IMR-90 (cell line): ENCODE measurements around the gene POR. TPM values are rescaled to one million over a fixed set of nuclear protein-coding genes. Genes with fewer than 3 reads are reported as not detected.

Experiments
- ATAC-seq: fragments of 200-7000 bp; cut with Tn5 transposase; 2 replicates; pipeline ENCODE4 v1.9.1; 2020; ENCODE audit warnings: low read depth, mild to moderate bottlenecking, moderate library complexity
- BruUV-seq: library from RNA; stranded (reverse); fragments of 400-500 nt; replicated peaks from 2 replicates; lab custom pipeline; 2021; lab: Mats Ljungman, UMichigan
- CTCF ChIA-PET: fragments of 300-600 bp; formaldehyde crosslinking; extraction: SDS; loops from one replicate; lab custom pipeline; 2021; ENCODE audit warnings: antibody characterized with exemption; lab: Yijun Ruan, JAX
- POLR2A ChIA-PET: fragments of 300-600 bp; sonication (Branson Sonifier 250); formaldehyde crosslinking; loops from one replicate; lab custom pipeline; 2022; ENCODE audit warnings: antibody characterized with exemption; ENCODE audit not compliant: unreplicated experiment; lab: Charles Lee
- DNase-seq: peaks from one replicate; pipeline ENCODE4 v3.0.0; 2013
- H2AFZ ChIP-seq: replicated peaks from 2 replicates; pipeline ENCODE3; 2013; ENCODE audit warnings: low read length, mild to moderate bottlenecking; ENCODE audit not compliant: poor library complexity
- H2AK5ac ChIP-seq: 2 replicates; pipeline ENCODE4 v1.6.1; 2013; ENCODE audit warnings: low read depth, low read length, inconsistent platforms
- H2AK9ac ChIP-seq: replicated peaks from 2 replicates; pipeline ENCODE3; 2013; ENCODE audit warnings: mild to moderate bottlenecking, low read depth, low read length, moderate library complexity; ENCODE audit not compliant: poor library complexity
- H2BK120ac ChIP-seq: 2 replicates; pipeline ENCODE4 v1.6.1; 2013; ENCODE audit warnings: low read depth, low read length, inconsistent platforms
- H2BK15ac ChIP-seq: 3 replicates; pipeline ENCODE4 v1.6.1; 2013; ENCODE audit warnings: low read depth, low read length, inconsistent platforms
- H2BK20ac ChIP-seq: 2 replicates; pipeline ENCODE4 v1.6.1; 2013; ENCODE audit warnings: low read depth, mild to moderate bottlenecking, inconsistent platforms, low read length, moderate library complexity
- H2BK5ac ChIP-seq: 2 replicates; pipeline ENCODE4 v1.6.1; 2013; ENCODE audit warnings: mild to moderate bottlenecking, low read depth, low read length, inconsistent platforms; ENCODE audit not compliant: poor library complexity, severe bottlenecking
- H3K14ac ChIP-seq: replicated peaks from 2 replicates; pipeline ENCODE4 v1.6.1; 2013; ENCODE audit warnings: low read depth, low read length, inconsistent platforms
- H3K18ac ChIP-seq: 2 replicates; pipeline ENCODE4 v1.6.1; 2013; ENCODE audit warnings: low read depth, low read length, control low read depth
- H3K23ac ChIP-seq: 2 replicates; pipeline ENCODE4 v1.6.1; 2013; ENCODE audit warnings: low read depth, low read length, inconsistent platforms
- H3K27ac ChIP-seq: 2 replicates; pipeline ENCODE4 v1.5.1; 2013; ENCODE audit warnings: mild to moderate bottlenecking, control low read depth, low read length; ENCODE audit not compliant: insufficient read depth
- H3K27me3 ChIP-seq: 2 replicates; pipeline ENCODE4 v1.6.1; 2013; ENCODE audit warnings: low read length; ENCODE audit not compliant: control insufficient read depth, insufficient read depth
- H3K36me3 ChIP-seq: 2 replicates; pipeline ENCODE4 v1.6.1; 2013; ENCODE audit warnings: low read length, mixed read lengths; ENCODE audit not compliant: control insufficient read depth, insufficient read depth
- H3K4ac ChIP-seq: 2 replicates; pipeline ENCODE4 v1.6.1; 2013; ENCODE audit warnings: low read depth, low read length, inconsistent platforms
- H3K4me1 ChIP-seq: 2 replicates; pipeline ENCODE4 v1.6.1; 2013; ENCODE audit warnings: low read length, mixed read lengths; ENCODE audit not compliant: control insufficient read depth, insufficient read depth
- H3K4me2 ChIP-seq: 2 replicates; pipeline ENCODE4 v1.6.1; 2013; ENCODE audit warnings: low read depth, mild to moderate bottlenecking, control low read depth, low read length, moderate library complexity
- H3K4me3 ChIP-seq: 2 replicates; pipeline ENCODE4 v1.5.1; 2013; ENCODE audit warnings: low read depth, mild to moderate bottlenecking, control low read depth, low read length, moderate library complexity; ENCODE audit not compliant: insufficient read depth
- H3K56ac ChIP-seq: 2 replicates; pipeline ENCODE4 v1.6.1; 2013; ENCODE audit warnings: low read length, inconsistent platforms; ENCODE audit not compliant: insufficient read depth; ENCODE audit errors: extremely low read depth
- H3K79me1 ChIP-seq, 2 experiments: 2 replicates each; pipeline ENCODE4 v1.6.1; 2013; ENCODE audit warnings: low read length in 2 of 2, inconsistent platforms in 1 of 2, low read depth in 1 of 2
- H3K9ac ChIP-seq: 2 replicates; pipeline ENCODE4 v1.6.1; 2013; ENCODE audit warnings: low read depth, low read length, control low read depth
- H3K9me1 ChIP-seq: 2 replicates; pipeline ENCODE4 v1.6.1; 2013; ENCODE audit warnings: low read length, inconsistent platforms; ENCODE audit not compliant: insufficient read depth
- H3K9me3 ChIP-seq: 2 replicates; pipeline ENCODE4 v1.6.1; 2013; ENCODE audit warnings: low read length; ENCODE audit not compliant: control insufficient read depth, insufficient read depth
- H4K20me1 ChIP-seq: 2 replicates; pipeline ENCODE4 v1.6.1; 2013; ENCODE audit warnings: low read length, inconsistent platforms; ENCODE audit not compliant: insufficient read depth
- H4K5ac ChIP-seq: 2 replicates; pipeline ENCODE4 v1.6.1; 2013; ENCODE audit warnings: mild to moderate bottlenecking, low read depth, low read length, control low read depth
- H4K8ac ChIP-seq, 2 experiments: 2 replicates each; pipeline ENCODE4 v1.6.1; 2013; ENCODE audit warnings: low read depth in 2 of 2, low read length in 2 of 2, control low read depth in 1 of 2, inconsistent platforms in 1 of 2
- H4K91ac ChIP-seq: 2 replicates; pipeline ENCODE4 v1.6.1; 2013; ENCODE audit warnings: low read depth, low read length, inconsistent platforms; ENCODE audit not compliant: insufficient read depth
- BHLHE40 ChIP-seq: fragments of 150-350 bp; IDR thresholded peaks from 2 replicates; pipeline ENCODE4 v1.6.1; 2016; ENCODE audit warnings: mild to moderate bottlenecking, low read depth, low read length
- MAFK ChIP-seq: IDR thresholded peaks from 2 replicates; pipeline ENCODE4 v1.6.1; 2012; ENCODE audit warnings: low read depth, low read length, improper control_type of control experiment
- NFE2L2 ChIP-seq: fragments of 150-350 bp; IDR thresholded peaks from 2 replicates; pipeline ENCODE4 v1.6.1; 2016; ENCODE audit warnings: low read depth, mild to moderate bottlenecking, low read length
- SMC3 ChIP-seq: fragments of 150-350 bp; IDR thresholded peaks from 2 replicates; pipeline ENCODE4 v1.6.1; 2016; ENCODE audit warnings: low read depth, mild to moderate bottlenecking, antibody characterized with exemption, low read length, moderate library complexity
- USF2 ChIP-seq: fragments of 150-350 bp; IDR thresholded peaks from 2 replicates; pipeline ENCODE4 v1.6.1; 2017; ENCODE audit warnings: mild to moderate bottlenecking, antibody characterized with exemption, low read length, low read depth
- WGBS, 2 experiments: methylation state at CpG; one replicate each; pipeline versions ENCODE4 v1.1.5 to v1.1.7; 2013; ENCODE audit warnings: missing lambda C conversion rate in 2 of 2; ENCODE audit not compliant: insufficient read length in 1 of 2; ENCODE audit errors: extremely low coverage in 2 of 2; 5-methylcytosine and 5-hydroxymethylcytosine counted together
- dilution Hi-C: fragments of 300-500 bp; cut with HindIII; formaldehyde crosslinking; loops from one replicate; pipeline ENCODE4 v1.14.3; 2018; ENCODE audit warnings: low sequenced_read_pairs; ENCODE audit not compliant: unreplicated experiment
- in situ Hi-C: fragments of 300-500 bp; cut with MboI; formaldehyde crosslinking; loops from 3 replicates; pipeline ENCODE4 v1.14.3; 2019; ENCODE audit warnings: low sequenced_read_pairs, inconsistent platforms, mixed read lengths
- intact Hi-C: fragments of 100-400 bp; cut with micrococcal nuclease; formaldehyde crosslinking; loops from 2 replicates; pipeline ENCODE4 v1.10.0; 2022
- microRNA-seq, 2 experiments: library from miRNA; stranded (forward) in 1 of 2; unstranded in 1 of 2; fragments of 10-50 nt in 1 of 2; fragments of <30 nt in 1 of 2; gene quantifications in 1 of 2; microRNA quantifications in 1 of 2; one replicate each; pipeline versions ENCODE3 to v1.1.0; 2013 to 2020; ENCODE audit not compliant: insufficient read depth in 1 of 2, insufficient read length in 1 of 2, unreplicated experiment in 1 of 2
- polyA plus RNA-seq, 3 experiments: library from polyadenylated mRNA; depleted of rRNA; stranded (reverse); fragments of >200 nt; gene quantifications; 2 replicates each; pipeline ENCODE4 v1.2.3, GENCODE V29; 2012; ENCODE audit warnings: low replicate concordance in 1 of 3
- small RNA-seq, 5 experiments: library from RNA; depleted of rRNA; stranded (forward); fragments of <200 nt; gene quantifications; one replicate each; pipeline ENCODE3, GENCODE V24; 2012
- total RNA-seq: library from RNA; depleted of rRNA; stranded (reverse); fragments of >200 nt; gene quantifications from 2 replicates; pipeline ENCODE4 v1.2.3, GENCODE V29; 2012; rRNA removed

POR gene
- total and polyA plus RNA-seq, 2 of the 4 experiments (the other 2 are of a cell fraction) = 25.5 to 42.2 TPM

- ATAC-seq = no peak
- dilution Hi-C loops (no loop called here), intact Hi-C loops (no loop called here), in situ Hi-C loops (loop anchor here (25.0 kb wide), 1 partner anchor 495 kb away; no protein-coding TSS in a partner anchor)
- Histone ChIP-seq H2BK5ac (no peak overlapping the region), H3K27ac (no peak overlapping the region), H4K8ac (no peak overlapping the region), H2AK9ac (no peak overlapping the region), H2AK5ac (no peak overlapping the region), H3K23ac (no peak overlapping the region), H3K4me2 (no peak overlapping the region), H2BK15ac (no peak overlapping the region), H3K9ac (no peak overlapping the region), H4K91ac (no peak overlapping the region), H3K9me3 (no peaks in the 10 kb centered on the region), H2AFZ (no peak overlapping the region), H3K36me3 (peaks cover 6% of the 10 kb centered on the region), H3K4ac (no peak overlapping the region), H3K18ac (no peak overlapping the region), H3K4me3 (no peak overlapping the region), H3K9me1 (peaks cover under 1% of the 10 kb centered on the region), H2BK20ac (no peak overlapping the region), H4K20me1 (no peaks in the 10 kb centered on the region), H2BK120ac (no peak overlapping the region), H3K56ac (no peak overlapping the region), H4K5ac (no peak overlapping the region), H3K14ac (no peak overlapping the region), H3K27me3 (no peaks in the 10 kb centered on the region), H3K4me1 (no peaks in the 10 kb centered on the region; the same call in 1 of the 2 replicates), H3K79me1 (peaks cover 7 to 25% of the 10 kb centered on the region in 2 experiments; a peak in 3 of 4 replicates)
- no TSS peak for BruUV-seq
- no peak for TF ChIP-seq USF2
- TF ChIP-seq MAFK = no peak
- no peak for TF ChIP-seq SMC3
- TF ChIP-seq BHLHE40 = no peak
- no peak for TF ChIP-seq NFE2L2
- DNase-seq = no peak
- WGBS, 2 experiments = no CpG with 5 or more reads among the region's 1 CpG
- ChIA-PET POLR2A (no interaction called here), CTCF (no interaction called here)
Measured at GRCh38 chr7:76031964-76032363, 117.0 kb downstream of the POR start.

Small RNA genes lying within 50 kb of the gene (microRNA-seq; reads per million reads assigned to microRNA genes)
- gene MIR4651 (ENCODE audit: unreplicated experiment) = not detected
- not detected for gene SNORA14A (ENCODE audit: insufficient read depth, insufficient read length)

Small RNA genes lying within 50 kb of the gene (small RNA-seq; reads per million reads assigned to genes)
- 0 to 25.9 (median 0.89) reads per million in 5 experiments for gene SNORA14A

Other genes with a start within 250 kb of the POR start
- gene HIP1, start 176.2 kb upstream of the POR start, total RNA-seq = 10.0 and 11.1 TPM in 2 replicates
- gene HIP1, start 176.2 kb upstream of the POR start, polyA plus RNA-seq (2012; rRNA removed) = 6.5 and 6.8 TPM in 2 replicates
- not detected in 2 replicates for gene CCL26, start 142.9 kb upstream of the POR start, total RNA-seq
- not detected in 2 replicates for gene CCL26, start 142.9 kb upstream of the POR start, polyA plus RNA-seq (2012; rRNA removed)
- not detected in 2 replicates for gene CCL24, start 101.3 kb upstream of the POR start, total RNA-seq
- not detected in 2 replicates for gene CCL24, start 101.3 kb upstream of the POR start, polyA plus RNA-seq (2012; rRNA removed)
- 9.7 and 10.8 TPM in 2 replicates for gene RHBDD2, start 36.1 kb upstream of the POR start, total RNA-seq
- gene RHBDD2, start 36.1 kb upstream of the POR start, polyA plus RNA-seq (2012; rRNA removed) = 42.4 and 47.5 TPM in 2 replicates
- 23.1 and 32.1 TPM in 2 replicates for gene TMEM120A, start 79.4 kb downstream of the POR start, total RNA-seq
- 33.8 and 39.3 TPM in 2 replicates for gene TMEM120A, start 79.4 kb downstream of the POR start, polyA plus RNA-seq (2012; rRNA removed)
- 70.0 and 73.8 TPM in 2 replicates for gene STYXL1, start 132.8 kb downstream of the POR start, total RNA-seq
- gene STYXL1, start 132.8 kb downstream of the POR start, polyA plus RNA-seq (2012; rRNA removed) = 53.9 and 66.1 TPM in 2 replicates
- 55.4 and 56.1 TPM in 2 replicates for gene MDH2, start 133.0 kb downstream of the POR start, total RNA-seq
- gene MDH2, start 133.0 kb downstream of the POR start, polyA plus RNA-seq (2012; rRNA removed) = 206 and 232 TPM in 2 replicates